BJ (cell line): ENCODE results near the gene SEZ6. TPM values are rescaled to one million over a fixed set of nuclear protein-coding genes. Genes with fewer than 3 reads are reported as not detected.

ENCODE experiments used
- CTCF ChIA-PET: fragments of 350-600 bp; formaldehyde crosslinking; extraction: SDS; loops from one replicate; lab custom pipeline; 2021; ENCODE audit warnings: antibody characterized with exemption, inconsistent platforms; lab: Yijun Ruan, JAX
- POLR2A ChIA-PET: fragments of 300-600 bp; sonication (Branson Sonifier 250); formaldehyde crosslinking; extraction: SDS; loops from one replicate; lab custom pipeline; 2021; ENCODE audit warnings: antibody characterized with exemption; lab: Charles Lee
- DNase-seq: peaks from one replicate; pipeline ENCODE4 v3.0.0-alpha.2; 2011; ENCODE audit warnings: low read depth
- H3K27me3 ChIP-seq: 2 replicates; pipeline ENCODE4 v1.6.0; 2011; ENCODE audit warnings: low read length; ENCODE audit not compliant: control insufficient read depth, insufficient read depth
- H3K36me3 ChIP-seq: 2 replicates; pipeline ENCODE4 v1.5.1; 2011; ENCODE audit warnings: low read length; ENCODE audit not compliant: control insufficient read depth, insufficient read depth
- H3K4me3 ChIP-seq: 2 replicates; pipeline ENCODE4 v1.5.1; 2011; ENCODE audit warnings: low read depth, mild to moderate bottlenecking, control low read depth, low read length
- polyA plus RNA-seq: library from polyadenylated mRNA; depleted of rRNA; stranded (reverse); fragments of >200 nt; gene quantifications from 2 replicates; pipeline ENCODE4 v1.2.3, GENCODE V29; 2011
- TF ChIP-seq, protein P1 (sequence below): IDR thresholded peaks from 2 replicates; pipeline ENCODE4 v1.5.1; 2011; ENCODE audit warnings: low read depth, mild to moderate bottlenecking, control low read depth, inconsistent platforms, low read length, moderate library complexity; ENCODE audit not compliant: insufficient read depth

Gene SEZ6
- polyA plus RNA-seq, 1 experiment, result not detected

DNA sequence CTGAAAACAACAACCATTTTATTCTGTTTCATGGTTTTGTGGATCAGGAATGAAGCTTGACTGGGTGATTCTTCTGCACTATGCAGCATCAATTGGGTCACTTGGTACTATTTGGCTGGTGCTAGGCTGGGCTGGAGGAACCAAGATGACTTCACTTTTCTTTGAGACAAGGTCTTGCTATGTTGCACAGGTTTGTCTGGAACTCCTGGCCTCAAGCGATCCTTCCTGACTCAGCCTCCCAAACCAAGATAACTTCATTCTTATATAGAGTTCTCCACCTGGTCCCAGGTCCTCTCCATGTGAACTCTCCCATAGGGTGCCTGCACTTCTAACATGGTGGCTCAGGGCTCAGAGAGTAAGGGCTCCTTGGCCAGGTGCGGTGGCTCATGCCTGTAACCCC, 35.3 kb upstream of the SEZ6 start:
- DNase-seq, result no peak
- ChIA-PET CTCF (no interaction called here), POLR2A (interaction anchor here (0.6 kb wide), 1 partner anchor 889 kb away, joined by 4 read pairs; the partner anchor contains the start of gene SSH2)
- no peaks in the 10 kb centered on the region for H3K36me3 ChIP-seq
- peaks cover 27% of the 10 kb centered on the region for H3K27me3 ChIP-seq
- TF ChIP-seq, protein P1, sequence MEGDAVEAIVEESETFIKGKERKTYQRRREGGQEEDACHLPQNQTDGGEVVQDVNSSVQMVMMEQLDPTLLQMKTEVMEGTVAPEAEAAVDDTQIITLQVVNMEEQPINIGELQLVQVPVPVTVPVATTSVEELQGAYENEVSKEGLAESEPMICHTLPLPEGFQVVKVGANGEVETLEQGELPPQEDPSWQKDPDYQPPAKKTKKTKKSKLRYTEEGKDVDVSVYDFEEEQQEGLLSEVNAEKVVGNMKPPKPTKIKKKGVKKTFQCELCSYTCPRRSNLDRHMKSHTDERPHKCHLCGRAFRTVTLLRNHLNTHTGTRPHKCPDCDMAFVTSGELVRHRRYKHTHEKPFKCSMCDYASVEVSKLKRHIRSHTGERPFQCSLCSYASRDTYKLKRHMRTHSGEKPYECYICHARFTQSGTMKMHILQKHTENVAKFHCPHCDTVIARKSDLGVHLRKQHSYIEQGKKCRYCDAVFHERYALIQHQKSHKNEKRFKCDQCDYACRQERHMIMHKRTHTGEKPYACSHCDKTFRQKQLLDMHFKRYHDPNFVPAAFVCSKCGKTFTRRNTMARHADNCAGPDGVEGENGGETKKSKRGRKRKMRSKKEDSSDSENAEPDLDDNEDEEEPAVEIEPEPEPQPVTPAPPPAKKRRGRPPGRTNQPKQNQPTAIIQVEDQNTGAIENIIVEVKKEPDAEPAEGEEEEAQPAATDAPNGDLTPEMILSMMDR, result no peak
- H3K4me3 ChIP-seq, result no peak overlapping the region

DNA sequence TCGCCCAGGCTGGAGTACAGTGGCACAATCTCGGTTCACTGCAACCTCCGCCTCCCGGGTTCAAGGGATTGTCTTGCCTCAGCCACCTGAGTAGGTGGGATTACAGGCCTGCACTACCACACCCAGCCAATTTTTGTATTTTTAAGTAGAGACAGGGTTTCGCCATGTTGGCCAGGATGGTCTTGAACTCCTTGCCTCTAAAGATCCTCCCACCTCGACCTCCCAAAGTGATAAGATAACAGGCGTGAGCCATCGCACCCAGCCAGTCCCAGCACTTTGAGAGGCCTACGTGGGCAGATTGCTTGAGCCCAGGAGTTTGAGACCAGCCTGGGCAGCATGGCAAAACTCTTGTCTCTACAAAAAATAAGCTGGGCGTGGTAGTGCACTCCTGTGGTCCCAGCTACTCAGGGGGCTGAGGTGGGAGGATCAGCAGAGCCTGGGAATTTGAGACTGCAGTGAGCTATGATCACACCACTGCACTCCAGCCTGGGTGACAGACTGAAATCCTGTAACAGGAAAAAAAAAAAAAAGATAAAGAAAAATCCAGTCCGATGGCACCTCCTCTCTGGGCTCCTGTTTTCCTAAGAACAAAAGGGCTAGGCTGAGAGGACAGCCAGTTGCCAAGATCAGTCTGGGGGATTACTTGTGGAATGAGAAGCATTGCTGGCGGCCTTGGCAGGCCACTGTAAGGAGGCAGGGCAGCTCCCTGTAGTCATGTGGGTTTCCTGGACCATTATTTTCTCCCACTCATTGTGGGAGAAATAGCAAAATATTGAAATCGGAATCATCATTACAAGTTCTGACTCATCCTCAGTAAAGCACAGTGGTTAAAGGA, 34.1 kb upstream of the SEZ6 start:
- H3K4me3 ChIP-seq, result no peak overlapping the region
- H3K36me3 ChIP-seq, result no peaks in the 10 kb centered on the region
- TF ChIP-seq, protein P1, result no peak
- H3K27me3 ChIP-seq, result peaks cover 26% of the 10 kb centered on the region
- ChIA-PET CTCF (no interaction called here), POLR2A (no interaction called here)
- DNase-seq, result no peak

DNA sequence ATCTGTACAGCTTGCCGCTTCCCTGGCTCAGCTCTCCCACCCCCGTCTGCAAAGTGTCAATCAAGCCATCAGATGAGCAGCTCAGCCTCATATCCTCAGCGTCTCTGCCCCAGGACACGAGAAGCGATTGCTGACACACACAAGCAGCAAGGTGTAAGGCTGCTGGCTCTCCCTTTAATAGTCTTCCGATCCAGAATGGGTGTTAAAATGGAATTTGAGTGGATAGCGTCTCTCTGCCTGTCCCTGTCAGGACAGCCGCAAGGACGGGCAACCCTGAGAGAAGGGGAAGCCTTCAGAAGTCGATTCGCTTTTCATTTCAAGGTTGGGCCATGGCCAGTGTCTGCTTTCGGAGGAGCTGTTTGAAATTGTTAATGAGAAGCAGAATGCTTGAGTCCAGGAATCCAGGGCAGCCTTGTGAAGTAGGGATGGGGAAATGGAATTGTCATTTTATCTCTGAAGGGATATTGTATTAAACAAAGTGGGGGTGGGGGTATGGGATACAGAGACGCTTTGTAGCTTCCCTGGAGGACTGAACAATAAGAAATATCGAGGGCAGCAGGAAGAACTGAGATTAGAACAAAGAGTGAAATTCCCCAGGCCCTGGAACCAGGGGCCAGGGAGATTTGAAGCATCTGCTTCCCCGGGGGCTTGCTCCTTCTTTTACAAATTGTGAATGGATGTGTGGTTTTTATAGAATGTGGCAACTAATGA, 32.4 kb upstream of the SEZ6 start:
- ChIA-PET CTCF (interaction anchor here (0.7 to 1.4 kb wide), 5 partner anchors 18 to 79 kb away, joined by 3 to 8 read pairs (median 4); no protein-coding TSS in a partner anchor), POLR2A (no interaction called here)
- Histone ChIP-seq H3K4me3 (no peak overlapping the region), H3K27me3 (peaks cover 28% of the 10 kb centered on the region), H3K36me3 (no peaks in the 10 kb centered on the region)
- no peak for DNase-seq
- TF ChIP-seq, protein P1, result no peak

DNA sequence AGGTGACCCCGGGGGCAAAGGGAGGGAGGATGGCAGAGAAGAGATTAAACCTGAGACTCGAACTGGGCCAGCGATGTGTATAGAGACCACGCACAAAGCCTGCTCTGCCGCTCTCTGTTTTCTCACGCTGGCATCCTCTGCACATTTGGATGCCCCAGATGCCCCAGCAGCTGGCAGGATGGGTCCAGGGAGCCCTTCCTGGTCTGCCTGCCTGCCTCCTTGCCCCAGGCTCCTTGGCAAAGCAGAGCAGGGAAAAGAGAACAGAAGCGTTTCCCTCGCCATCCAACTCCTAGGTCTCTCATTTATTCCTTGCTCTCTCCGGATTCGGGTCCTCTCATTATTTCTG, 31.9 kb upstream of the SEZ6 start:
- Histone ChIP-seq H3K4me3 (no peak overlapping the region), H3K27me3 (peaks cover 26% of the 10 kb centered on the region), H3K36me3 (no peaks in the 10 kb centered on the region)
- ChIA-PET CTCF (interaction anchor here (0.6 to 1.4 kb wide), 4 partner anchors 24 to 78 kb away, joined by 3 to 4 read pairs (median 3); no protein-coding TSS in a partner anchor), POLR2A (no interaction called here)
- no peak for DNase-seq
- TF ChIP-seq, protein P1, result no peak

DNA sequence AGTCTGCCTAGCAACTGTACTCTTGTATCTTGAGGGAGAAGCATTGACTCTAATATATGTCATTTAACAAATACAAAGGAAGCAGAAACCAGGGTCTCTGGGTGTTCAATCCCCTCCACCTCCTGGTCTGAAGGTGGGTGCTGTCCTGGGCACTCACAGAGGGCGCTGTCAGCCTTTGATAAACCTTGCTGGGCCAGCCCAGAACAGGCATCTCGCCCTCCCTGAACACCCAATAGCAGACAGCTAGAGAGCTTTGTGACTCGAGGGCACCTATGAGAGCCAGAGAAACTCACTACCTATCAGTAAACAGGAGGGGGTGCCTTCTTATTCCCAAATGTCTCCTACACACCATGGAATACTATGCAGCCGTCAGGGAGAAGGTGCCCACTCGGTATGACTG, 30.8 kb upstream of the SEZ6 start:
- Histone ChIP-seq H3K27me3 (peaks cover 29% of the 10 kb centered on the region), H3K4me3 (no peak overlapping the region), H3K36me3 (no peaks in the 10 kb centered on the region)
- TF ChIP-seq, protein P1, result no peak
- ChIA-PET CTCF (interaction anchor here (1.3 kb wide), 1 partner anchor 63 kb away, joined by 3 read pairs; no protein-coding TSS in a partner anchor), POLR2A (no interaction called here)
- DNase-seq, result no peak
